Neural crest cell (in vitro differentiated cells): Measurements from ENCODE around the gene GIPR. TPM values are rescaled to one million over a fixed set of nuclear protein-coding genes. Genes with fewer than 3 reads are reported as not detected.
"Not testable (repeated sequence)": the region's sequence is repeated elsewhere in the genome, so short reads cannot be mapped to it uniquely, and the experiment has no call there.

Experiments
- DNase-seq: peaks from one replicate; pipeline ENCODE4 v3.0.0; 2021; ENCODE audit warnings: low read depth, mixed read lengths, low spot score
- H3K27ac Mint-ChIP-seq: one replicate; pipeline ENCODE4 v1.8.0; 2021; ENCODE audit warnings: mild to moderate bottlenecking, mixed read lengths; ENCODE audit not compliant: unreplicated experiment
- H3K27me3 Mint-ChIP-seq: 2 replicates; pipeline ENCODE4 v1.8.0; 2021; ENCODE audit warnings: low read depth, mild to moderate bottlenecking, mixed read lengths
- H3K36me3 Mint-ChIP-seq: 2 replicates; pipeline ENCODE4 v1.8.0; 2021; ENCODE audit warnings: low read depth, mild to moderate bottlenecking, mixed read lengths
- H3K4me1 Mint-ChIP-seq: 2 replicates; pipeline ENCODE4 v1.8.0; 2021; ENCODE audit warnings: mixed read lengths
- H3K4me3 Mint-ChIP-seq: one replicate; pipeline ENCODE4 v1.8.0; 2021; ENCODE audit warnings: mild to moderate bottlenecking, mixed read lengths
- H3K9me3 Mint-ChIP-seq: 2 replicates; pipeline ENCODE4 v1.8.0; 2021; ENCODE audit warnings: mixed read lengths
- long read RNA-seq: library from polyadenylated mRNA; unstranded; transcript quantifications from one replicate; pipeline ENCODE4 v2.0.0, GENCODE V29; 2020
- total RNA-seq: library from RNA; stranded (reverse); gene quantifications from 2 replicates; pipeline ENCODE4 v1.2.1, GENCODE V29; 2021
- TF ChIP-seq, protein P1 (sequence below): fragments of 200-600 bp; sonication (generic); conservative IDR thresholded peaks from 2 replicates; pipeline ENCODE4 v1.5.0; 2021; ENCODE audit warnings: antibody characterized with exemption, mild to moderate bottlenecking

Gene GIPR, protein sequence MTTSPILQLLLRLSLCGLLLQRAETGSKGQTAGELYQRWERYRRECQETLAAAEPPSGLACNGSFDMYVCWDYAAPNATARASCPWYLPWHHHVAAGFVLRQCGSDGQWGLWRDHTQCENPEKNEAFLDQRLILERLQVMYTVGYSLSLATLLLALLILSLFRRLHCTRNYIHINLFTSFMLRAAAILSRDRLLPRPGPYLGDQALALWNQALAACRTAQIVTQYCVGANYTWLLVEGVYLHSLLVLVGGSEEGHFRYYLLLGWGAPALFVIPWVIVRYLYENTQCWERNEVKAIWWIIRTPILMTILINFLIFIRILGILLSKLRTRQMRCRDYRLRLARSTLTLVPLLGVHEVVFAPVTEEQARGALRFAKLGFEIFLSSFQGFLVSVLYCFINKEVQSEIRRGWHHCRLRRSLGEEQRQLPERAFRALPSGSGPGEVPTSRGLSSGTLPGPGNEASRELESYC
- total RNA-seq, result 0.96 and 1.0 TPM in 2 replicates
- long read RNA-seq, result 0 reads

- TF ChIP-seq, protein P1, sequence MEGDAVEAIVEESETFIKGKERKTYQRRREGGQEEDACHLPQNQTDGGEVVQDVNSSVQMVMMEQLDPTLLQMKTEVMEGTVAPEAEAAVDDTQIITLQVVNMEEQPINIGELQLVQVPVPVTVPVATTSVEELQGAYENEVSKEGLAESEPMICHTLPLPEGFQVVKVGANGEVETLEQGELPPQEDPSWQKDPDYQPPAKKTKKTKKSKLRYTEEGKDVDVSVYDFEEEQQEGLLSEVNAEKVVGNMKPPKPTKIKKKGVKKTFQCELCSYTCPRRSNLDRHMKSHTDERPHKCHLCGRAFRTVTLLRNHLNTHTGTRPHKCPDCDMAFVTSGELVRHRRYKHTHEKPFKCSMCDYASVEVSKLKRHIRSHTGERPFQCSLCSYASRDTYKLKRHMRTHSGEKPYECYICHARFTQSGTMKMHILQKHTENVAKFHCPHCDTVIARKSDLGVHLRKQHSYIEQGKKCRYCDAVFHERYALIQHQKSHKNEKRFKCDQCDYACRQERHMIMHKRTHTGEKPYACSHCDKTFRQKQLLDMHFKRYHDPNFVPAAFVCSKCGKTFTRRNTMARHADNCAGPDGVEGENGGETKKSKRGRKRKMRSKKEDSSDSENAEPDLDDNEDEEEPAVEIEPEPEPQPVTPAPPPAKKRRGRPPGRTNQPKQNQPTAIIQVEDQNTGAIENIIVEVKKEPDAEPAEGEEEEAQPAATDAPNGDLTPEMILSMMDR, result no peak
- H3K4me1 Mint-ChIP-seq, result peaks cover 32% of the 10 kb centered on the region
- H3K4me3 Mint-ChIP-seq, result peak within 1 kb of the TSS; percentile 83
- H3K27me3 Mint-ChIP-seq, result peaks cover 64% of the 10 kb centered on the region
- no peak within 1 kb of the TSS for H3K27ac Mint-ChIP-seq
- no peaks in the 10 kb centered on the region for H3K36me3 Mint-ChIP-seq
- DNase-seq, result peak; percentile 47
- no peaks in the 10 kb centered on the region for H3K9me3 Mint-ChIP-seq
Measured at GRCh38 chr19:45667620-45668341, at the start of gene GIPR. GIPR (plus strand) TSS chr19:45668221; CDS start chr19:45669521, 1,300 bp downstream.

DNA sequence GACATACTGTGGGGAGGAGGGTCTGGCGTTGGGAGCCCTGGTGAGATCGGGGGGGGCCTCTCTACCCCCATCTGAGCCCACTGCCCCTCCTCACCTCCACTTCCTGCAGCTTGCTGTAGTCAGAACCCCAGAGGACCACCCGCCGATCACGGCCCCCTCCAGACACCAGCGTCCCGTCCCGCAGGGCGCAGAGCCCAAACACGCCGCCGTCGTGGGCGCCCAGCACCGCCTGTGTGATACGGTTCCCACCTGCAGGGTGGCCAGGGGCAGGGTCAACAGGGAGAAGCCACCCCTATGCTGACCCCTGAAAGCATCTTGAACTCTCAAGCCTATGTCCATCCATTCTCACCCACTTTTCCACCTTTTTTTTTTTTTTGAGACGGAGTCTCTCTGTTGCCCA lies 46.6 kb upstream of the GIPR start:
- H3K27me3 Mint-ChIP-seq, result no peaks in the 10 kb centered on the region
- TF ChIP-seq, protein P1, result no peak
- H3K4me1 Mint-ChIP-seq, result no peaks in the 10 kb centered on the region
- H3K4me3 Mint-ChIP-seq, result no peak overlapping the region
- peaks cover 9% of the 10 kb centered on the region for H3K36me3 Mint-ChIP-seq
- H3K9me3 Mint-ChIP-seq, result no peaks in the 10 kb centered on the region
- DNase-seq, result no peak
- H3K27ac Mint-ChIP-seq, result no peak overlapping the region

GRCh38 chr19:45621976-45622503 lies 46.0 kb upstream of the GIPR start:
- Mint-ChIP-seq H3K36me3 (peaks cover 9% of the 10 kb centered on the region), H3K4me3 (no peak overlapping the region), H3K9me3 (no peaks in the 10 kb centered on the region), H3K27ac (no peak overlapping the region), H3K4me1 (no peaks in the 10 kb centered on the region), H3K27me3 (no peaks in the 10 kb centered on the region)
- no peak for DNase-seq
- TF ChIP-seq, protein P1, result no peak

GRCh38 chr19:45623984-45624383 lies 44.0 kb upstream of the GIPR start:
- Mint-ChIP-seq H3K27me3 (no peaks in the 10 kb centered on the region), H3K27ac (no peak overlapping the region), H3K4me1 (no peaks in the 10 kb centered on the region), H3K4me3 (no peak overlapping the region), H3K9me3 (no peaks in the 10 kb centered on the region), H3K36me3 (peaks cover 9% of the 10 kb centered on the region)
- DNase-seq, result no peak
- TF ChIP-seq, protein P1, result no peak

DNA sequence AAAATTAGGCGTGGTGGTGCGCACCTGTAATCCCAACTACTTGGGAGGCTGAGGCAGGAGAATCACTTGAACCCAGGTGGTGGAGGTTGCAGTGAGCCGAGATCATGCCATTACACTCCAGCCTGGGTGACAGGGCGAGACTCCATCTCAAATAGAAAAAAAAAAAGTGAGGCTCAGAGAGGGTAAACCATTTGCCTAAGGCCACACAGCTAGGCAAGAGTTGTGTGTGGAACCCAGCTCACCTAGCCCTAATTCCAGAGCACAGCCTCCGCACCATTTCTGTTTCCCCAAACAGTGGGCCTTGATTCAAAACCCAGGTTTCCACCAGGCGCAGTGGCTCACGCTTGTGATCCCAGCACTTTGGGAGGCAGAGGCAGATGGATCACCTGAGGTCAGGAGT lies 39.8 kb upstream of the GIPR start:
- not testable (repeated sequence) for DNase-seq, H3K9me3 Mint-ChIP-seq, H3K4me1 Mint-ChIP-seq, H3K27ac Mint-ChIP-seq, H3K36me3 Mint-ChIP-seq, H3K27me3 Mint-ChIP-seq, H3K4me3 Mint-ChIP-seq

- Mint-ChIP-seq H3K9me3 (no peaks in the 10 kb centered on the region), H3K4me3 (no peak overlapping the region), H3K27ac (peak overlapping the region; percentile 67), H3K4me1 (peaks cover 7% of the 10 kb centered on the region), H3K27me3 (no peaks in the 10 kb centered on the region), H3K36me3 (no peaks in the 10 kb centered on the region)
- no peak for DNase-seq
- TF ChIP-seq, protein P1, result no peak
Measured at GRCh38 chr19:45629704-45630103, 38.3 kb upstream of the GIPR start.
